COLO829 (cell line): ENCODE measurements around the gene CABS1.

Experiments
- DNase-seq: peaks from one replicate; pipeline ENCODE4 v3.0.0; 2012; ENCODE audit warnings: low spot score

The CABS1 gene

GRCh38 chr4:70382691-70383181 lies 48.0 kb downstream of the CABS1 start, which contains the start of gene SMR3B:
Gene SMR3B (plus strand): TSS chr4:70383131. CDS start chr4:70384511, 1,380 bp downstream.
- DNase-seq = no peak
